GM12875 (cell line): ENCODE data around the gene NTNG1.

Experiments
- H3K4me3 ChIP-seq: one replicate; pipeline ENCODE4 v1.5.1; 2011; ENCODE audit warnings: low read depth, low read length, control low read depth
- CTCF ChIP-seq: IDR thresholded peaks from 2 replicates; pipeline ENCODE4 v1.5.1; 2011; ENCODE audit warnings: low read depth, mild to moderate bottlenecking, control low read depth, inconsistent platforms, low read length, moderate library complexity, borderline replicate concordance; ENCODE audit not compliant: insufficient read depth

NTNG1 gene

GRCh38 chr1:107480548-107481415, 339.9 kb downstream of the NTNG1 start:
- TF ChIP-seq CTCF: no peak
- H3K4me3 ChIP-seq: no peak overlapping the region

GRCh38 chr1:107481756-107482384, 341.0 kb downstream of the NTNG1 start:
- H3K4me3 ChIP-seq: no peak overlapping the region
- TF ChIP-seq CTCF: no peak

GRCh38 chr1:107483949-107484348, 343.1 kb downstream of the NTNG1 start:
- H3K4me3 ChIP-seq: no peak overlapping the region
- TF ChIP-seq CTCF: no peak

GRCh38 chr1:107486349-107486748, 345.5 kb downstream of the NTNG1 start:
- TF ChIP-seq CTCF: no peak
- no peak overlapping the region for H3K4me3 ChIP-seq

- no peak for TF ChIP-seq CTCF
- no peak overlapping the region for H3K4me3 ChIP-seq
Measured at GRCh38 chr1:107487506-107487905, 346.7 kb downstream of the NTNG1 start.

- TF ChIP-seq CTCF: no peak
- H3K4me3 ChIP-seq: no peak overlapping the region
Measured at GRCh38 chr1:107491582-107491981, 350.7 kb downstream of the NTNG1 start.

- H3K4me3 ChIP-seq: no peak overlapping the region
- no peak for TF ChIP-seq CTCF
Measured at GRCh38 chr1:107493111-107493716, 352.4 kb downstream of the NTNG1 start.
